WTC11 (cell line): ENCODE data around the gene TMEM63B.

Experiments
- CBFB ChIP-seq: sonication (generic); formaldehyde crosslinking; IDR thresholded peaks from 2 replicates; pipeline ENCODE4 v1.8.1; 2022; ENCODE audit warnings: mild to moderate bottlenecking, low read depth, missing genetic modification reagents
- CREB1 ChIP-seq: sonication (generic); formaldehyde crosslinking; IDR thresholded peaks from 2 replicates; pipeline ENCODE4 v1.8.0; 2023; ENCODE audit warnings: mild to moderate bottlenecking, missing genetic modification reagents
- ESRRA ChIP-seq: sonication (generic); formaldehyde crosslinking; IDR thresholded peaks from 2 replicates; pipeline ENCODE4 v1.8.1; 2022; ENCODE audit warnings: mild to moderate bottlenecking, missing genetic modification reagents, borderline replicate concordance
- KAT7 ChIP-seq: sonication (generic); formaldehyde crosslinking; IDR thresholded peaks from 2 replicates; pipeline ENCODE4 v1.8.1; 2023; ENCODE audit warnings: missing genetic modification reagents, mild to moderate bottlenecking, borderline replicate concordance
- MXD4 ChIP-seq: fragments of 250-450 bp; sonication (Bioruptor Pico); IDR thresholded peaks from 2 replicates; pipeline ENCODE4 v1.8.0; 2021; ENCODE audit warnings: mild to moderate bottlenecking, moderate library complexity, borderline replicate concordance
- SP1 ChIP-seq: sonication (generic); formaldehyde crosslinking; conservative IDR thresholded peaks from 2 replicates; pipeline ENCODE4 v1.8.1; 2022; ENCODE audit warnings: missing genetic modification reagents
- ZNF121 ChIP-seq: sonication (generic); formaldehyde crosslinking; IDR thresholded peaks from 2 replicates; pipeline ENCODE4 v1.8.0; 2023; ENCODE audit warnings: missing genetic modification reagents
- ZNF138 ChIP-seq: sonication (generic); formaldehyde crosslinking; conservative IDR thresholded peaks from 2 replicates; pipeline ENCODE4 v1.8.1; 2022; ENCODE audit warnings: mild to moderate bottlenecking, moderate library complexity, missing genetic modification reagents
- ZNF423 ChIP-seq: fragments of 250-450 bp; sonication (Bioruptor Pico); IDR thresholded peaks from 2 replicates; pipeline ENCODE4 v2.1.2; 2022; ENCODE audit warnings: mild to moderate bottlenecking, moderate library complexity
- TF ChIP-seq, protein P1 (sequence below): fragments of 200-600 bp; IDR thresholded peaks from 2 replicates; pipeline ENCODE4 v1.8.0; 2022; ENCODE audit warnings: antibody characterized with exemption
- TF ChIP-seq, protein P2 (sequence below): sonication (generic); formaldehyde crosslinking; IDR thresholded peaks from 2 replicates; pipeline ENCODE4 v1.8.0; 2022; ENCODE audit warnings: mild to moderate bottlenecking, missing genetic modification reagents
- TF ChIP-seq, protein P3 (sequence below): sonication (generic); formaldehyde crosslinking; IDR thresholded peaks from 2 replicates; pipeline ENCODE4 v1.8.1; 2022; ENCODE audit warnings: low read depth, missing genetic modification reagents, borderline replicate concordance
- TF ChIP-seq, protein P4 (sequence below): sonication (generic); formaldehyde crosslinking; IDR thresholded peaks from 2 replicates; pipeline ENCODE4 v1.8.1; 2023; ENCODE audit warnings: mild to moderate bottlenecking, missing genetic modification reagents, moderate library complexity

DNA sequence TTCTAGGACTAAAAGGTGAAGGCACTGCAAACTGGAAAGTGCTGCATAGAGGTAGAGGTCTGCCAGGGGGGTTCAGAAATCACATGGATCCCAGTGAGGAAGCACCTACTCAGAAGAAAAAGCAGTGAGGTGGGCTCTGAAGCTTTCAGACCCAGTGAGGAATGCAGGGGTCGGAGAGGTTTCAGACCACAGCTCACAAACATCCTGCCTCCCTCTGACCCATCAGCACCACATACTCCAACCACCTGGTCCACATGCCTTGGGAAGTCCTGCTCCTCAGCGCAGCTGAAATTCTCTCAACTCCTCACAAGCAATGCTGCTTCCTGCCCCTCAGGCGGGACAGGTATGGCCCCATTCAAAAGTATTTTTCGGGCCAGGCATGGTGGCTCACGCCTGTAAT, 20.3 kb upstream of the TMEM63B start:
- TF ChIP-seq, protein P1, sequence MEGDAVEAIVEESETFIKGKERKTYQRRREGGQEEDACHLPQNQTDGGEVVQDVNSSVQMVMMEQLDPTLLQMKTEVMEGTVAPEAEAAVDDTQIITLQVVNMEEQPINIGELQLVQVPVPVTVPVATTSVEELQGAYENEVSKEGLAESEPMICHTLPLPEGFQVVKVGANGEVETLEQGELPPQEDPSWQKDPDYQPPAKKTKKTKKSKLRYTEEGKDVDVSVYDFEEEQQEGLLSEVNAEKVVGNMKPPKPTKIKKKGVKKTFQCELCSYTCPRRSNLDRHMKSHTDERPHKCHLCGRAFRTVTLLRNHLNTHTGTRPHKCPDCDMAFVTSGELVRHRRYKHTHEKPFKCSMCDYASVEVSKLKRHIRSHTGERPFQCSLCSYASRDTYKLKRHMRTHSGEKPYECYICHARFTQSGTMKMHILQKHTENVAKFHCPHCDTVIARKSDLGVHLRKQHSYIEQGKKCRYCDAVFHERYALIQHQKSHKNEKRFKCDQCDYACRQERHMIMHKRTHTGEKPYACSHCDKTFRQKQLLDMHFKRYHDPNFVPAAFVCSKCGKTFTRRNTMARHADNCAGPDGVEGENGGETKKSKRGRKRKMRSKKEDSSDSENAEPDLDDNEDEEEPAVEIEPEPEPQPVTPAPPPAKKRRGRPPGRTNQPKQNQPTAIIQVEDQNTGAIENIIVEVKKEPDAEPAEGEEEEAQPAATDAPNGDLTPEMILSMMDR = no peak
- TF ChIP-seq CBFB (CRISPR knock-in tag) (no peak), CREB1 (CRISPR knock-in tag) (no peak), SP1 (CRISPR knock-in tag) (no peak), MXD4 (no peak), KAT7 (no peak), ZNF423 (CRISPR knock-in tag) (no peak), ESRRA (no peak), ZNF121 (no peak), ZNF138 (CRISPR knock-in tag) (no peak)
- TF ChIP-seq, protein P2, sequence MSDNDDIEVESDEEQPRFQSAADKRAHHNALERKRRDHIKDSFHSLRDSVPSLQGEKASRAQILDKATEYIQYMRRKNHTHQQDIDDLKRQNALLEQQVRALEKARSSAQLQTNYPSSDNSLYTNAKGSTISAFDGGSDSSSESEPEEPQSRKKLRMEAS (CRISPR knock-in tag) = no peak
- TF ChIP-seq, protein P3, sequence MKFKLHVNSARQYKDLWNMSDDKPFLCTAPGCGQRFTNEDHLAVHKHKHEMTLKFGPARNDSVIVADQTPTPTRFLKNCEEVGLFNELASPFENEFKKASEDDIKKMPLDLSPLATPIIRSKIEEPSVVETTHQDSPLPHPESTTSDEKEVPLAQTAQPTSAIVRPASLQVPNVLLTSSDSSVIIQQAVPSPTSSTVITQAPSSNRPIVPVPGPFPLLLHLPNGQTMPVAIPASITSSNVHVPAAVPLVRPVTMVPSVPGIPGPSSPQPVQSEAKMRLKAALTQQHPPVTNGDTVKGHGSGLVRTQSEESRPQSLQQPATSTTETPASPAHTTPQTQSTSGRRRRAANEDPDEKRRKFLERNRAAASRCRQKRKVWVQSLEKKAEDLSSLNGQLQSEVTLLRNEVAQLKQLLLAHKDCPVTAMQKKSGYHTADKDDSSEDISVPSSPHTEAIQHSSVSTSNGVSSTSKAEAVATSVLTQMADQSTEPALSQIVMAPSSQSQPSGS (CRISPR knock-in tag) = no peak
- TF ChIP-seq, protein P4, sequence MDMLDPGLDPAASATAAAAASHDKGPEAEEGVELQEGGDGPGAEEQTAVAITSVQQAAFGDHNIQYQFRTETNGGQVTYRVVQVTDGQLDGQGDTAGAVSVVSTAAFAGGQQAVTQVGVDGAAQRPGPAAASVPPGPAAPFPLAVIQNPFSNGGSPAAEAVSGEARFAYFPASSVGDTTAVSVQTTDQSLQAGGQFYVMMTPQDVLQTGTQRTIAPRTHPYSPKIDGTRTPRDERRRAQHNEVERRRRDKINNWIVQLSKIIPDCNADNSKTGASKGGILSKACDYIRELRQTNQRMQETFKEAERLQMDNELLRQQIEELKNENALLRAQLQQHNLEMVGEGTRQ (CRISPR knock-in tag) = no peak
